ENCODE measurements around the gene CACNA1B.

The CACNA1B gene

DNA sequence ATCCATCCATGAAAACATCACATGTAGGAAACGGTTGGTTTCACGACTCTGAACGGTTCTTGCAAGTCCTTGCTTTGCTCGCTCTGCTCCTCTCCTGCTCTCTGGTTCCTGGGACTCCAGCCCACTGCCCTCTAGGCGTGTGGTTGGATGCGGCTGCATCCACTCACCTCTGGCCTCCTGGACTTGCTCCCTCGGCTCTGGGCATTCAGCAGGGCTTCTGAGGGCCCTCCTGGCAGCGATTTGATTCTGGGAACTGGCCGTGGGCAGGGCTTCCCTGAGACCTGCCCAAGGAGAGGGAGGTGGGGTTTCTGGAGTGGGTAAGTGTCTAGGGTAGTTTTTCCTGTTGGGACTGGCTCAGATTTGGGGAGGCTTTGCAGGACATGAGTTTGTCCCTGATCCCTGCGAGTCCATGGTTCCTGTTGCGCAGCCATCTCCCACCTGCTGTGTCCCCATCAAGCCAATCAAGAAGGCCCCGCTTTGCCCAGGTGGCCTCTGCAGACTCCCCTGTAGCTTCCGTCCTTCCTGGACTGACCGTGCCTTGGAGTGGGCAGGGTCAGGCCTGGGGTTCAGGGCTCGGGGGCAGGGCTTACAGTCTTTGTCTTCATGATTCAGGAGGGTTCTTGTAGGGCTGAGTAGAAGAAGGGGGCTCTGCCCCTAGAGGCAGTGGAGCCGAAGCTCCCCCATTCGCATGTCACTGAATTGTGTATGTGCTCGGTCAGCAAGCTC lies 192.3 kb downstream of the CACNA1B start:
- DNase-seq (ENCODE audit: insufficient read length, low spot score), result no peak
- FAIRE-seq, result no peak
- no peak for TF ChIP-seq POLR2A (IDR thresholded peaks at IDR 0.05; ENCODE audit: low read depth, low read length)

DNA sequence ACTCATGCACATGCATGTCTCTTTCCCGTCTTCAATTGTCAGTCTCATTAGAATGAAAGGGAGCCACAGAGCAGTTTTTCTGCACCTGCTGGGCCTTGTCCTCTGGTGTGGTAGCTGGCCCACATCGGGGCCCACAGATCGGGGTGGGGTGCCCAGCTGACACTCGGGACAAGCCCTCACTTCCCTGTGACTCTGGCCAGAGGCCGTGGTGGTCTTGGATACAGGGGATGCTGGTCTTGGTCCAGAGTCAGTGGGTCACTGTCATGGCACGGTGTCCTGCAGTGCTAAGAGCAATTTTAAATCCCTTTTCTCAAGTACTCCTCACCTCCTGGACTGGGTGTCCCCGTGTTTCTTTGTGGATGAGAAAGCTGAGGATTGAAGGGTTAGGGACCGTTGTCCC lies 193.2 kb downstream of the CACNA1B start:
- no peak for DNase-seq (ENCODE audit: insufficient read length, low spot score)
- no peak for FAIRE-seq
- no peak for TF ChIP-seq POLR2A (IDR thresholded peaks at IDR 0.05; ENCODE audit: low read depth, low read length)

DNA sequence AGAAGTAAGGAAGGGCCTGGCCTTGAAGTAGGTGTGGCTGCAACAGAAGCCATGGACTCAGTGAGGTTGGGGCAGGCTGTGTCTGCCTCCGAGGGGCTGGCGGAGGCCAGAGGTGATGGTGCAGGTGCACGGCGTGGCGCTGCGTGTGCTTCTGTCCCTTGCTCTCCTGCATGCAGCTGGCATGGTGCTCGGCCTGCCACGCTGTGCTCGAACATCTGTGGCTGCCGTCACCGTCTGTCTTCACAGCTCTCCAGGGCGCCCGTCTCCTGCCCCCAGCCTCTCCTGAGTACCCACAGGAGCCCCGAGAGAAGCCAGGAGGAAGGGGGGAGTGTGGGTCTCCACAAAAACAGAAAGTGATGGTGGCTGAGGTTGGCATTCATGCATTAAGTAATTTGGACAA lies 193.7 kb downstream of the CACNA1B start:
- no peak for TF ChIP-seq POLR2A (IDR thresholded peaks at IDR 0.05; ENCODE audit: low read depth, low read length)
- DNase-seq (ENCODE audit: insufficient read length, low spot score) (no peak), FAIRE-seq (no peak)

DNA sequence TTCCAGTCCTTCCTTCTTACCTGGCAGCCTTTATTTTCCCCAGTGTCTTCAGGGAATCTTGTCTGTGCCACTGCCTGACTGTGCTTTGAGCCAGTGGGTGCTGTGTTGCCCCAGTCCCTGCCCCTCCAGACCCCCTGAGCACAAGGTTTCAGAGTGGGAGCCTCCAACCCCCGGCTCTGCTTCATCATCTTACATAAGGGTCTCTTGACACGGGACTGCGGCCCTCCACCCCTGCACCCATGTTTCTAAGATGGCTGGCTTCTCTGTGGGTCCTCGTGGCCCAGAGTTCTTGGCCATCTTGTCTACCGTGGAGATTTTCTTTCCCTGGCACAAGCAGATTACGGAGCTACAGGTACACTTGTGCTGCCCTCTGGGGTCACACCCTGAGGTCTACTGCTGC lies 194.1 kb downstream of the CACNA1B start:
- no peak for DNase-seq (ENCODE audit: insufficient read length, low spot score)
- TF ChIP-seq POLR2A (IDR thresholded peaks at IDR 0.05; ENCODE audit: low read depth, low read length), result no peak
- FAIRE-seq, result no peak

DNA sequence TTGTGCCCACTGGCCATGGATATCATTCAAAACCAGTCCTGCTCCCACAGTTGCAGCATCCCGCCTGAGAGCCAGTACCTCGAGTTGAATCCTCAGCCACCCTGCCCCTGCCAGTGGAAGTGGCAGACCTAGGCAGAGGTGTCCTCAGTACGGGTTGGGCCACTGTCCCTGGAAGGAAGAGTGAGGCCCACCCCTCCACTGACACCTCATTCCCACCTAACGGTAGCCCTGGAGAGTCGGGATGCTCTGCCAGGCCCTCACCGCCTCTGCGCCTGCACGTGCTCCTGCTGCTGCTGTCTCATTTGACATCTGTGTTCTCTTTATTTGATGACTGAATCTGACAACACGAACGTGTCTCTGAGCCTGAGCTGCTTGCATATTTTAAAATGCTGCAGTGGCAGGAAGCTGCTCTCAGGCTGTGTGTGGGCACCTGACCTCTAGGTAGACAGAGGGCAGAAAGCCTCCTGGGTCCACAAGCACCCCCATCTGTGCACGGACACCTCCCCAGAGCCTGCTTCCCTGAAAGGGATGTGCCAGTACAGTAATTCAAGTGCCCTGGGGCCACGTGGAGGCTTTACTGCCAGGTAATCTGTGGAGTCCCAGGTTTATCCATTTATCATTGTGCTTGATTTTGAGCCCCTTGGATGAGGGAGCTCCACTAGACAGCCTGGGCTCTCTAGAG lies 194.7 kb downstream of the CACNA1B start:
- no peak for TF ChIP-seq POLR2A (IDR thresholded peaks at IDR 0.05; ENCODE audit: low read depth, low read length)
- DNase-seq (ENCODE audit: insufficient read length, low spot score) (no peak), FAIRE-seq (no peak)

DNA sequence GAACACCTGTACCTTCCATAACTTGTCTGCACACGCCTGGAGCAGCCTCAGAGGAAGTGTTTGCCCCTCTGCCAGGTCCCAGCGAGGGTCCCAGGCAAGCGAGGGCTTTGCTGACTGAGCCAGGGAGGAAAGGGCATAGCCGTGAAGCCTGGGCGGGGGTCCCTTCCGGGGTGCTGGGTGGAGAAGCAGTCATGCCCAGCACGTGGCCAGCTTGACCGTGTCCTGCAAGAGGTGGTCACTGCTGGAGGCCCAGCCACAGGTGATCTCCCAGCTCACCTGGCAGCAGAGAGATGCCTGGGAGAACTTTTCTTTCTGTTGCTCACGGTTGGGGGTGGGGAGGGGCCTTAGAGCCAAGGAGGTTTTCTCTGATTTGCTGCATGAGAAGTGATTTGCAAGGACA lies 195.3 kb downstream of the CACNA1B start:
- TF ChIP-seq POLR2A (IDR thresholded peaks at IDR 0.05; ENCODE audit: low read depth, low read length), result no peak
- no peak for DNase-seq (ENCODE audit: insufficient read length, low spot score)
- FAIRE-seq, result no peak

DNA sequence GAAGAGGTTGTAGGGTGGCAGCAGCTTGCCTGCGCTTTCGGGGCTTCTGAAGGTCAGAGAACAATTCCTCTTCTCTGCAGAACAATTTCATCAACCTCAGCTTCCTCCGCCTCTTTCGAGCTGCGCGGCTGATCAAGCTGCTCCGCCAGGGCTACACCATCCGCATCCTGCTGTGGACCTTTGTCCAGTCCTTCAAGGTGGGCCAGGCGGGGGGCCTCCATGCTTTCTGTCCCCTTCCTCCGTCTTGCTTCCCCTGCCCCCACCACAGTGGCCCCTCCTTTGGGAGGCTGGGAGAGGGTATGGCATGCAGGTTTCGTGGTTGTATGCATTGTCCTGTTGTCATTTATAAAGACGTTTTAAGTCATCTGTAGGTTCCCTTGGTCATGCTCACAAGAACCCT lies 195.8 kb downstream of the CACNA1B start:
- DNase-seq (ENCODE audit: insufficient read length, low spot score), result no peak
- FAIRE-seq, result no peak
- TF ChIP-seq POLR2A (IDR thresholded peaks at IDR 0.05; ENCODE audit: low read depth, low read length), result no peak

DNA sequence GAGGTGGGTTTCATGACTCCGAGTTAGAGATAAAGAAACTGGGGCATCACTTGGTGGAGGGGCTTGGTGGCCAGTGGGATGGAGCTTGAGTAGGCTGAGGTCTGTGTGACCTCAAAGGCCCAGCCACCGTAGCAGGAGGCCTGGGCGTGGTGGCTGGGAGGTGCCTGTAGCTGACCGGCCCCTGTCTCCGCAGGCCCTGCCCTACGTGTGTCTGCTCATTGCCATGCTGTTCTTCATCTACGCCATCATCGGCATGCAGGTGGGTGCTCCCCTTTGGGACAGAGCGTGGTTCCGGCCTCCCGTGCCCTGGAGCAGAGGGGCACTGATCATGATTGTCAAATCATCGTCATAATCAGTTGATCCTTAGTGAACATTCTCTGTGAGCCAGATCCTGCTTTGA lies 196.2 kb downstream of the CACNA1B start:
- no peak for TF ChIP-seq POLR2A (IDR thresholded peaks at IDR 0.05; ENCODE audit: low read depth, low read length)
- DNase-seq (ENCODE audit: insufficient read length, low spot score), result no peak
- FAIRE-seq, result no peak

DNA sequence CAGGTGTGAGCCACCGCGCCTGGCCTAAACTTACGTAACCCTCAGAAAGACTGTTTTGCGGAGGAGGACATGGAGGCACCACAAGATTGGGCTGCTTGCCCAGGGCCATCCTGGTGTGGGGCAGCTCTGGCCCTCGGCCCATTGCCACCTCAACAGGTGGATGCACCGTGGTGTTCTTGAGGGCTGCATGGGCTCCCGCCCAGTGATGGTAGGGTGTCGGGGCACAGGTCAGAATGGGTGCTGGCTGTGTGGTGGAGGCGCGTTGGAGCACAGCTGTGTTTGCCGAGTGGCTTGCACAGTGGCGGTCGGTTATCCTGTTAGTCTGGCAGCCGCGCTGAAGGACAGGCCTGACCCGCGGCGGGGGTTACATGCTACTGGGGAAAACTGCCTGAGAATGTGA lies 196.9 kb downstream of the CACNA1B start:
- TF ChIP-seq POLR2A (IDR thresholded peaks at IDR 0.05; ENCODE audit: low read depth, low read length), result no peak
- DNase-seq (ENCODE audit: insufficient read length, low spot score), result no peak
- FAIRE-seq, result no peak

DNA sequence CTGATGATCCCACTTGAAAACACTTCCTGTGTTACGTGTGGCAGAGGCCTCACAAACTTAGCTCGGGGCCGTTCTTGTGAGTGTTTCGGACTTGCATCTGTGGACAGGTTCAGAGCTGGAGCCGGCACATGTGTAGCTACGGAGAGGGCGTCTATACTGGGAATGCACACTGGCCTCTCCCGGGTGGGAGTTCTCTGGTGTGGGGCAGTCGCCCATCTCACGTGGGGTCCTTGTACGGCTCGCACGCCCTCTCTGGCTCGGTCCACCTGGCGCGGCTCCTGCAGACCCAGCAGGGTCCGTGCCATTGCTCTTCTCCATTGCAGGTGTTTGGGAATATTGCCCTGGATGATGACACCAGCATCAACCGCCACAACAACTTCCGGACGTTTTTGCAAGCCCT lies 197.9 kb downstream of the CACNA1B start:
- DNase-seq (ENCODE audit: insufficient read length, low spot score) (no peak), FAIRE-seq (no peak)
- no peak for TF ChIP-seq POLR2A (IDR thresholded peaks at IDR 0.05; ENCODE audit: low read depth, low read length)

DNA sequence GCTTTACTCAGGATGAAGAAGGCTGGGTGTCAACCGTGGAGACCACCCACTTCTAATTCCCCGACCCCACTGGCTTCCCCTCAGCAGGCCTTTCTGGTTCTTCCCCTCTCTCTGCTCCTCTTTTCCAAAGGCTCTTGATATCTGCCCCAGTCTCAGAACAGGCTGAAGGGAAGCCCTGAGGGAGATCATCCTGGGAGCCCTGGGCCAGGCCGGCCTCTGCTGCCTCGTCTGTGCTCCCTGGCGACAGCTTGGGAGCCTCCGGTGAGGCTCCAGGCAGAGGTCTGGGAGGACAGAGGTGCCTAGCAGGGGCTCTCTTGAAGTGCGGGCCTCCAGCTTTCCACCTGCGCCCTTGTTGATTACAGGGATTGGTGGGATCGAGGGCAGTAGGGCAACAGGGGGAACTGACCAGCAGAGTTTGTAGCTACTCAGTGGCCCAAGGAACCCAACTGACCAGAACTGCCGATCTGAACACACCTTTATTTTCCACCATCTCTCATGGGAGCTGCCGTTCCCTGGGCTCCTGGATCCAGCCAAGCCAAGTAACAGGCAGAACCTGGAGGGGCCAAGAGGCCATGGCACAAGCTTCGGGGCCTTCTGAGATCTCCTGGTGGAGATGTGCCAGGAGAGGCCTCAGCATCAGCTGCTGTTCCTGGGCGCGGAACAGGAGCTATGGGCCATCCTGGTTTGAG lies 198.5 kb downstream of the CACNA1B start:
- FAIRE-seq (no peak), DNase-seq (ENCODE audit: insufficient read length, low spot score) (no peak)
- TF ChIP-seq POLR2A (IDR thresholded peaks at IDR 0.05; ENCODE audit: low read depth, low read length), result no peak

DNA sequence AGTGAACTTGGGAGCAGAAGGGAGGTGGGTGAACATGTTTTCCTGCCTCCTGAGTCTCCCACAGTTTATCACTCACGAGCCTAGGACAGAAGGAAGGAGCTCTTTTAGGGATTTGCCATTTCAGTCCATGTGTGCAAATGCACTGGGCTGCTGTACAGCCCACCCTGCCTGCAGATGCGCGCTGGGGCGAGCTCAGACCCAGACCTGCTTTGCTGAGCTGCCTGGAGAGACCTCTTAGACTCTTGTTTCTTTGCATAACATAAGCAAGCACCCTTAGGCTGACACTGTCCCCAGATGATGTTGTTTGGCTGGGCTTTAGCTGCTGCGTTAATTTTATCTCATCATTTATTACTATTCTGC lies 199.0 kb downstream of the CACNA1B start:
- TF ChIP-seq POLR2A (IDR thresholded peaks at IDR 0.05; ENCODE audit: low read depth, low read length), result no peak
- FAIRE-seq (no peak), DNase-seq (ENCODE audit: insufficient read length, low spot score) (no peak)

DNA sequence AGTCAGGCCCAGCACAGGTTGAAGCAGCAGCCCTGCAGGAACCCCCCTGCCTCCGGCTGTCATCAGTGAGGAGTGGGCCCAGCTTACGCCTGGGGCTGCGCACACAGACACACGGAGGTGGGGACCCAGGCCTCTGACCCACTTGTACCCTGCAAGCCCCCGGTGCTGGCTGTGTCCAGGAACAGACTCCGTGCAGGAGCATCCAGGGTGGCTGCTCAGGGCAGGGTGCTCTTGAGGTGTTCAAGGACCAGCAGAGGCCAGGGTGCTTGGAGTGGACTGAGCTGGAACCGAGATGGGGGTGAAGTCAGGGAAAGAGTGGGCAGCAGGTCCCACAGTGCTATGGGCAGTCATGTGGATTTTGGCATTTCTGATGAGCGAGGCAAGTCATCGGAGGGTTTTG lies 199.5 kb downstream of the CACNA1B start:
- no peak for TF ChIP-seq POLR2A (IDR thresholded peaks at IDR 0.05; ENCODE audit: low read depth, low read length)
- no peak for DNase-seq (ENCODE audit: insufficient read length, low spot score)
- no peak for FAIRE-seq

DNA sequence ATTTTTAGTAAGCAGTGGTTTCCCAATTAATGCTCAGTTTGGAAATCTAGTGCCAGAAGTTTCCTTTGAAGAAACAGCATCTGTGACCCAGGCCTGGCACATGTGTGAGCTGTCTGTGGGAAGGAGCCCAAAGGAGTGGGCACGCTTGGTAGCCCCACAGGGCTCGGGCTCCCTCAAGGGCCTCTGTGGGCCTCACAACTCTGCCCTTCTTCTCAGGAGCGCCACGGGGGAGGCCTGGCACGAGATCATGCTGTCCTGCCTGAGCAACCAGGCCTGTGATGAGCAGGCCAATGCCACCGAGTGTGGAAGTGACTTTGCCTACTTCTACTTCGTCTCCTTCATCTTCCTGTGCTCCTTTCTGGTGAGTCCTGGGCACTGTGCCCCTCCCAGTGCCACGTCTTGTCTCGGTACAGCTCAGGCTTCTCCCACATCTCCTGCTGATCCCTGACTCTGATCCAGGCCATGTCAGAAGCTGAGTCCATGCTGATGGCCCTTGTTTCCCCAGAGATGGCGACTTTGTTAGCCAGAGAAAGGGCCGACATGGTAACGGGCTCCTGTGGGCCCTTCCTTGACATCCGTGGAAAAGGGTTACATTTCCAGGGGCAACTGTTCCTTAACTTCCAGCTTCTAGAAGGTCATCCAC lies 200.4 kb downstream of the CACNA1B start:
- FAIRE-seq (no peak), DNase-seq (ENCODE audit: insufficient read length, low spot score) (no peak)
- no peak for TF ChIP-seq POLR2A (IDR thresholded peaks at IDR 0.05; ENCODE audit: low read depth, low read length)
